Measurements from ENCODE around the gene HORMAD2.

DNA sequence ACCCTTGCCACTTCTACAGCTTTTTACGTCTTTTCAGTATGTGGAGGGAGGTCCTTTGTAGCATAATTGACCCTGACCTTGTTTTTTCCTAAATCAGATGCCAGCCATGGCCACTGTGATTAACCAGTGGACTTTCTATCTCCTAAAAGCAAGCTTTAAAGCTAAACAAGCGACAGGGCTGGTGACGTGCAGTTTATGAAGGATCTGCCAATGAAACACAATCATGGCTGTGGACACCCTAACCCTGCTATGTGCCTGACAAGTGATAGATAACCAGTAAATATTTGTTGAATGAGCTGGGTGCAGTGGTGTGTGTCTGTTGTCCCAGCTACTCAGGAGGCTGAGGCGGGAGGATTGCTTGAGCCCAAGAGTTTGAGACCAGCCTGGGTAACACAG lies 102.1 kb downstream of the HORMAD2 start:
- TF ChIP-seq TOX (CRISPR knock-in tag; IDR thresholded peaks at IDR 0.05; ENCODE audit: borderline replicate concordance): no peak
- TF ChIP-seq, protein P1, sequence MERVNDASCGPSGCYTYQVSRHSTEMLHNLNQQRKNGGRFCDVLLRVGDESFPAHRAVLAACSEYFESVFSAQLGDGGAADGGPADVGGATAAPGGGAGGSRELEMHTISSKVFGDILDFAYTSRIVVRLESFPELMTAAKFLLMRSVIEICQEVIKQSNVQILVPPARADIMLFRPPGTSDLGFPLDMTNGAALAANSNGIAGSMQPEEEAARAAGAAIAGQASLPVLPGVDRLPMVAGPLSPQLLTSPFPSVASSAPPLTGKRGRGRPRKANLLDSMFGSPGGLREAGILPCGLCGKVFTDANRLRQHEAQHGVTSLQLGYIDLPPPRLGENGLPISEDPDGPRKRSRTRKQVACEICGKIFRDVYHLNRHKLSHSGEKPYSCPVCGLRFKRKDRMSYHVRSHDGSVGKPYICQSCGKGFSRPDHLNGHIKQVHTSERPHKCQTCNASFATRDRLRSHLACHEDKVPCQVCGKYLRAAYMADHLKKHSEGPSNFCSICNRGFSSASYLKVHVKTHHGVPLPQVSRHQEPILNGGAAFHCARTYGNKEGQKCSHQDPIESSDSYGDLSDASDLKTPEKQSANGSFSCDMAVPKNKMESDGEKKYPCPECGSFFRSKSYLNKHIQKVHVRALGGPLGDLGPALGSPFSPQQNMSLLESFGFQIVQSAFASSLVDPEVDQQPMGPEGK (CRISPR knock-in tag; IDR thresholded peaks at IDR 0.05; ENCODE audit: borderline replicate concordance): no peak
- TF ChIP-seq, protein P2, sequence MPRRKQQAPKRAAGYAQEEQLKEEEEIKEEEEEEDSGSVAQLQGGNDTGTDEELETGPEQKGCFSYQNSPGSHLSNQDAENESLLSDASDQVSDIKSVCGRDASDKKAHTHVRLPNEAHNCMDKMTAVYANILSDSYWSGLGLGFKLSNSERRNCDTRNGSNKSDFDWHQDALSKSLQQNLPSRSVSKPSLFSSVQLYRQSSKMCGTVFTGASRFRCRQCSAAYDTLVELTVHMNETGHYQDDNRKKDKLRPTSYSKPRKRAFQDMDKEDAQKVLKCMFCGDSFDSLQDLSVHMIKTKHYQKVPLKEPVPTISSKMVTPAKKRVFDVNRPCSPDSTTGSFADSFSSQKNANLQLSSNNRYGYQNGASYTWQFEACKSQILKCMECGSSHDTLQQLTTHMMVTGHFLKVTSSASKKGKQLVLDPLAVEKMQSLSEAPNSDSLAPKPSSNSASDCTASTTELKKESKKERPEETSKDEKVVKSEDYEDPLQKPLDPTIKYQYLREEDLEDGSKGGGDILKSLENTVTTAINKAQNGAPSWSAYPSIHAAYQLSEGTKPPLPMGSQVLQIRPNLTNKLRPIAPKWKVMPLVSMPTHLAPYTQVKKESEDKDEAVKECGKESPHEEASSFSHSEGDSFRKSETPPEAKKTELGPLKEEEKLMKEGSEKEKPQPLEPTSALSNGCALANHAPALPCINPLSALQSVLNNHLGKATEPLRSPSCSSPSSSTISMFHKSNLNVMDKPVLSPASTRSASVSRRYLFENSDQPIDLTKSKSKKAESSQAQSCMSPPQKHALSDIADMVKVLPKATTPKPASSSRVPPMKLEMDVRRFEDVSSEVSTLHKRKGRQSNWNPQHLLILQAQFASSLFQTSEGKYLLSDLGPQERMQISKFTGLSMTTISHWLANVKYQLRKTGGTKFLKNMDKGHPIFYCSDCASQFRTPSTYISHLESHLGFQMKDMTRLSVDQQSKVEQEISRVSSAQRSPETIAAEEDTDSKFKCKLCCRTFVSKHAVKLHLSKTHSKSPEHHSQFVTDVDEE (CRISPR knock-in tag; IDR thresholded peaks at IDR 0.05): no peak
- TF ChIP-seq GLIS3 (CRISPR knock-in tag; IDR thresholded peaks at IDR 0.05): no peak
- TF ChIP-seq ESRRG (CRISPR knock-in tag; IDR thresholded peaks at IDR 0.05): no peak
- TF ChIP-seq, protein P3, sequence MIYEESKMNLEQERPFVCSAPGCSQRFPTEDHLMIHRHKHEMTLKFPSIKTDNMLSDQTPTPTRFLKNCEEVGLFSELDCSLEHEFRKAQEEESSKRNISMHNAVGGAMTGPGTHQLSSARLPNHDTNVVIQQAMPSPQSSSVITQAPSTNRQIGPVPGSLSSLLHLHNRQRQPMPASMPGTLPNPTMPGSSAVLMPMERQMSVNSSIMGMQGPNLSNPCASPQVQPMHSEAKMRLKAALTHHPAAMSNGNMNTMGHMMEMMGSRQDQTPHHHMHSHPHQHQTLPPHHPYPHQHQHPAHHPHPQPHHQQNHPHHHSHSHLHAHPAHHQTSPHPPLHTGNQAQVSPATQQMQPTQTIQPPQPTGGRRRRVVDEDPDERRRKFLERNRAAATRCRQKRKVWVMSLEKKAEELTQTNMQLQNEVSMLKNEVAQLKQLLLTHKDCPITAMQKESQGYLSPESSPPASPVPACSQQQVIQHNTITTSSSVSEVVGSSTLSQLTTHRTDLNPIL (CRISPR knock-in tag; IDR thresholded peaks at IDR 0.05; ENCODE audit: low read depth): no peak
- no peak for TF ChIP-seq SNAI2 (CRISPR knock-in tag; IDR thresholded peaks at IDR 0.05)
- no peak for TF ChIP-seq ZNF8 (CRISPR knock-in tag; IDR thresholded peaks at IDR 0.05)
- no peak for TF ChIP-seq ZFP30 (CRISPR knock-in tag; IDR thresholded peaks at IDR 0.05)
- TF ChIP-seq PPARA (CRISPR knock-in tag; IDR thresholded peaks at IDR 0.05; ENCODE audit: borderline replicate concordance): no peak
- TF ChIP-seq ZC3H10 (CRISPR knock-in tag; IDR thresholded peaks at IDR 0.05): no peak
- no peak for TF ChIP-seq CSDC2 (CRISPR knock-in tag; IDR thresholded peaks at IDR 0.05)
